Peyer's patch (tissue), 4 donors: ENCODE measurements around the gene EIF5. TPM values are rescaled to one million over a fixed set of nuclear protein-coding genes. Genes with fewer than 3 reads are reported as not detected.

Experiments
- DNase-seq, 3 donors: peaks; one replicate each; pipeline ENCODE4 v3.0.0-alpha.2; 2017 to 2019
- H3K27ac ChIP-seq, 4 donors: fragments of 200-600 bp; sonication (generic); one replicate each; pipeline ENCODE4 v1.5.1; 2016 to 2019
- H3K27me3 ChIP-seq, 2 donors: fragments of 200-600 bp; sonication (generic); one replicate each; pipeline ENCODE4 v1.5.1; 2019
- H3K36me3 ChIP-seq, 3 donors: fragments of 200-600 bp; sonication (generic); one replicate each; pipeline ENCODE4 v1.5.1; 2016 to 2019
- H3K4me1 ChIP-seq, 4 donors: fragments of 200-600 bp; sonication (generic); one replicate each; pipeline ENCODE4 v1.5.1; 2016 to 2019
- H3K4me3 ChIP-seq, 4 donors: fragments of 200-600 bp; sonication (generic); 1 replicate in 3 of 4; 2 replicates in 1 of 4; pipeline ENCODE4 v1.5.1; 2016 to 2019; ENCODE audit warnings: mild to moderate bottlenecking in 1 of 4
- H3K9me3 ChIP-seq, 4 donors: fragments of 200-600 bp; sonication (generic); one replicate each; pipeline ENCODE4 v1.5.1; 2016 to 2019; ENCODE audit warnings: mild to moderate bottlenecking in 1 of 4
- POLR2A ChIP-seq, 2 donors: fragments of 450-650 bp; IDR thresholded peaks; one replicate each; pipeline ENCODE4 v1.5.1; 2017; ENCODE audit warnings: antibody characterized with exemption in 2 of 2, mild to moderate bottlenecking in 2 of 2, moderate library complexity in 2 of 2
- small RNA-seq, 2 donors: library from RNA; depleted of rRNA; stranded (forward); fragments of <200 nt; gene quantifications; one replicate each; pipeline ENCODE3, GENCODE V24; 2016
- total RNA-seq, 4 donors: library from RNA; depleted of rRNA; stranded (reverse); fragments of >200 nt; gene quantifications; one replicate each; pipeline ENCODE4 v1.1.0, GENCODE V29; 2016
- TF ChIP-seq, protein P1 (sequence below), 6 experiments: fragments of 450-650 bp in 4 of 6; fragments of 200-600 bp in 2 of 6; sonication (generic) in 1 of 6; IDR thresholded peaks; one replicate each; pipeline ENCODE4 v1.5.1; 2017 to 2019; ENCODE audit warnings: antibody characterized with exemption in 6 of 6, mild to moderate bottlenecking in 3 of 6, moderate library complexity in 1 of 6

Gene EIF5
- total RNA-seq, 4 donors from 2014 or later, result 176 to 226 (median 217) TPM

DNA sequence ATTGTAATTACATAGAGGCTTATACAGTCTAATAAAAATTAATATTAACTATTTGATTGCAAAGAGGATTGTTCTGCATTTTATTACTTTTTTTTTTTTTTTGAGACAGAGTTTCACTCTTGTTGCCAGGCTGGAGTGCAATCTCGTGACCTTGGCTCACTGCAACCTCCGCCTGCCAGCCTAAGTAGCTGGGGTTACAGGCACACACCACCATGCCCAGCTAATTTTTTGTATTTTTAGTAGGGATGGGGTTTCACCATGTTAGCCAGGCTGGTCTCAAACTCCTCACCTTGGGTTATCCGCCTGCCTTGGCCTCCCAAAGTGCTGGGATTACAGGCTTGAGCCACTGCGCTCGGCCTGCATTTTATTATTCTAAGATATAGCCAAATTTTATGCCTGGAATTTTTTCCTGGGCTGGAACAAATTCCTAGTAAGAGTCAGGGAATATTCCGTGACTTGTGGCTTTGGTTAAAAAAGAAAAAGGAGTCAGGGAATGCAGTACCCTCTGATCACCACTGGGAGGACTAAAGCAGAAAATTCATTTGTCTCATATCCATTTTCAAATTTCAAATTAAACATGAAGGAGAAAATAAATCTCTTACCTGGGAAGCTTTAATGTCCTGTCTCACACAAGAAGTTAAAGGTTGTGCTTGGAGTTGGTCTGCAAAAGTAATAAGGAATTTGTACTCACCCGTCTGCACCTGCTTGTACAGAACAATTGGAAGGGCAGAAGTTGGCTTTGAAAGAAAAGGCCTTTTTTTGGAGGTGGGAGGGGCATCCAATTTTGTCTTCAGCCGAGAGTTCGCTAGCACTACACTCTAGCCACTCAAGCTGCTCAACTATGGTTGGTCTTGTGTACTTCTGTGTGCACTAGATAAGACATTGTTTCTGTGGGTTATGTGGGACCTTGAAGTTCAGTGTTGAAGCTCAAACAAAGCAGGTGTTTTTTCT lies 59.9 kb downstream of the EIF5 start:
- TF ChIP-seq, protein P1, sequence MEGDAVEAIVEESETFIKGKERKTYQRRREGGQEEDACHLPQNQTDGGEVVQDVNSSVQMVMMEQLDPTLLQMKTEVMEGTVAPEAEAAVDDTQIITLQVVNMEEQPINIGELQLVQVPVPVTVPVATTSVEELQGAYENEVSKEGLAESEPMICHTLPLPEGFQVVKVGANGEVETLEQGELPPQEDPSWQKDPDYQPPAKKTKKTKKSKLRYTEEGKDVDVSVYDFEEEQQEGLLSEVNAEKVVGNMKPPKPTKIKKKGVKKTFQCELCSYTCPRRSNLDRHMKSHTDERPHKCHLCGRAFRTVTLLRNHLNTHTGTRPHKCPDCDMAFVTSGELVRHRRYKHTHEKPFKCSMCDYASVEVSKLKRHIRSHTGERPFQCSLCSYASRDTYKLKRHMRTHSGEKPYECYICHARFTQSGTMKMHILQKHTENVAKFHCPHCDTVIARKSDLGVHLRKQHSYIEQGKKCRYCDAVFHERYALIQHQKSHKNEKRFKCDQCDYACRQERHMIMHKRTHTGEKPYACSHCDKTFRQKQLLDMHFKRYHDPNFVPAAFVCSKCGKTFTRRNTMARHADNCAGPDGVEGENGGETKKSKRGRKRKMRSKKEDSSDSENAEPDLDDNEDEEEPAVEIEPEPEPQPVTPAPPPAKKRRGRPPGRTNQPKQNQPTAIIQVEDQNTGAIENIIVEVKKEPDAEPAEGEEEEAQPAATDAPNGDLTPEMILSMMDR (IDR thresholded peaks at IDR 0.05), result peak; percentile 76 to 93 (median 80)
- no peak for TF ChIP-seq POLR2A (IDR thresholded peaks at IDR 0.05)
- peaks cover 0 to 60% (median 10%) of the 10 kb centered on the region in 4 donors for H3K4me1 ChIP-seq
- DNase-seq, result no peak
- no peaks in the 10 kb centered on the region for H3K36me3 ChIP-seq
- H3K27ac ChIP-seq, result peak overlapping the region in 1 of 4 donors; percentile 8
- no peaks in the 10 kb centered on the region for H3K27me3 ChIP-seq
- H3K4me3 ChIP-seq, result no peak overlapping the region
- no peaks in the 10 kb centered on the region for H3K9me3 ChIP-seq

Small RNA genes lying within 50 kb of the gene (small RNA-seq; reads per million reads assigned to genes)
- gene SNORA28, result 1.4 to 23.7 reads per million in 2 donors

Other genes starting within 250 kb of the EIF5 start
- gene EXOC3L4, start 239.5 kb upstream of the EIF5 start, total RNA-seq, result 10 to 100 TPM; 20.6 to 69.5 (median 34.1) TPM
- 10 to 100 TPM; 10.5 to 94.9 (median 31.1) TPM for gene TNFAIP2, start 210.8 kb upstream of the EIF5 start, total RNA-seq
- gene MARK3, start 51.2 kb downstream of the EIF5 start, total RNA-seq, result 100 to 1,000 TPM in 2 of 4 donors, 10 to 100 TPM in 2; 76.0 to 196 (median 99.5) TPM
- 100 to 1,000 TPM in 1 of 4 donors, 10 to 100 TPM in 3; 40.1 to 101 (median 68.4) TPM for gene CKB, start 188.6 kb downstream of the EIF5 start, total RNA-seq
- 10 to 100 TPM in 1 of 4 donors, 1 to 10 TPM in 3; 6.1 to 13.9 (median 8.7) TPM for gene TRMT61A, start 195.0 kb downstream of the EIF5 start, total RNA-seq
- gene BAG5, start 228.4 kb downstream of the EIF5 start, total RNA-seq, result 10 to 100 TPM; 18.0 to 38.0 (median 19.5) TPM
- 10 to 100 TPM; 13.6 to 20.8 (median 17.9) TPM for gene COA8, start 228.7 kb downstream of the EIF5 start, total RNA-seq